Nephron progenitor cell (in vitro differentiated cells): Measurements from ENCODE around the gene JAK1.

Experiments used
- DNase-seq: peaks from one replicate; pipeline ENCODE4 v3.0.0; 2021
- H3K27ac Mint-ChIP-seq: 2 replicates; pipeline ENCODE4 v1.8.0; 2021; ENCODE audit warnings: mild to moderate bottlenecking, moderate library complexity, mixed read lengths
- H3K27me3 Mint-ChIP-seq: 2 replicates; pipeline ENCODE4 v1.8.0; 2021; ENCODE audit warnings: mild to moderate bottlenecking, low read depth, mixed read lengths; ENCODE audit not compliant: poor library complexity
- H3K36me3 Mint-ChIP-seq: 2 replicates; pipeline ENCODE4 v1.8.0; 2021; ENCODE audit warnings: low read depth, mixed read lengths
- H3K4me1 Mint-ChIP-seq: 2 replicates; pipeline ENCODE4 v1.8.0; 2021; ENCODE audit warnings: mixed read lengths
- H3K4me3 Mint-ChIP-seq: 2 replicates; pipeline ENCODE4 v1.8.0; 2021; ENCODE audit warnings: mild to moderate bottlenecking, moderate library complexity, mixed read lengths
- H3K9me3 Mint-ChIP-seq: 2 replicates; pipeline ENCODE4 v1.8.0; 2021; ENCODE audit warnings: mild to moderate bottlenecking, moderate library complexity, mixed read lengths
- TF ChIP-seq, protein P1 (sequence below): fragments of 200-600 bp; sonication (generic); IDR thresholded peaks from 2 replicates; pipeline ENCODE4 v1.5.0; 2021; ENCODE audit warnings: antibody characterized with exemption

Gene JAK1

DNA sequence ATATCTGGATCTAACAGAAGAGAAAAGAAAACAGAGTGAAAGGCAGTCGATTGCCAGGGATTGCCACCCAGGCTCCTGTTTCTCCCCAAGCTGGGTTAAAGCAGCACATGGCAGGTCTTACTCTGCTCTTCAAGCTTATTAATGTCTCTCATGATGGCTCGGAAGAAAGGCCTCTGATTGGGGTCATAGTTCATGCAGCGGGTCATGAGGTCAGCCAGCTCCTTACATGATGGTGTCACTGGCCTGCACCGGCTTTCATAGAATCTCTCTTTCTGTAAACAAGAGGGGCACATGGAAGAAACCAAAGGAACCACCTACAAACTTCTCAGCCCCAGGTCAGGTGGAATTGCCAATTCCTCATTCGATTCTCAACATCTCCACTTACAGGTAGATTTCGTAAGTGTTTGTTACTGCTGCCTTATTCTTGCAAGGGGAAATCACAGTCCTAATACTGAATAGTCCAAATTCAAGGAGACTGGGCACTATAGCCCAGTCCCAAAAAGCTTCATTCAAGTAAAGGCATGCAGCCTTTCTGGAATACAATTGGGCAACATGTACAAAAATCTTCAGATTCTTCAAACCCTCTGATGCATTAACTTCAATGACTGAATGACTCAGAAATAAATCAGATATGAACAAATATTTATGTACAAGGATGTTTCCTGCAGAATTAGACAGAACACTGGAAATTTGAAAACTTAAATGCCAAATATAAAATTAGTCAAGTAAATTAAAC, 124.9 kb downstream of the JAK1 start:
- TF ChIP-seq, protein P1, sequence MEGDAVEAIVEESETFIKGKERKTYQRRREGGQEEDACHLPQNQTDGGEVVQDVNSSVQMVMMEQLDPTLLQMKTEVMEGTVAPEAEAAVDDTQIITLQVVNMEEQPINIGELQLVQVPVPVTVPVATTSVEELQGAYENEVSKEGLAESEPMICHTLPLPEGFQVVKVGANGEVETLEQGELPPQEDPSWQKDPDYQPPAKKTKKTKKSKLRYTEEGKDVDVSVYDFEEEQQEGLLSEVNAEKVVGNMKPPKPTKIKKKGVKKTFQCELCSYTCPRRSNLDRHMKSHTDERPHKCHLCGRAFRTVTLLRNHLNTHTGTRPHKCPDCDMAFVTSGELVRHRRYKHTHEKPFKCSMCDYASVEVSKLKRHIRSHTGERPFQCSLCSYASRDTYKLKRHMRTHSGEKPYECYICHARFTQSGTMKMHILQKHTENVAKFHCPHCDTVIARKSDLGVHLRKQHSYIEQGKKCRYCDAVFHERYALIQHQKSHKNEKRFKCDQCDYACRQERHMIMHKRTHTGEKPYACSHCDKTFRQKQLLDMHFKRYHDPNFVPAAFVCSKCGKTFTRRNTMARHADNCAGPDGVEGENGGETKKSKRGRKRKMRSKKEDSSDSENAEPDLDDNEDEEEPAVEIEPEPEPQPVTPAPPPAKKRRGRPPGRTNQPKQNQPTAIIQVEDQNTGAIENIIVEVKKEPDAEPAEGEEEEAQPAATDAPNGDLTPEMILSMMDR, result no peak
- Mint-ChIP-seq H3K27ac (no peak overlapping the region), H3K4me3 (no peak overlapping the region), H3K9me3 (no peaks in the 10 kb centered on the region), H3K27me3 (peaks cover 2% of the 10 kb centered on the region), H3K4me1 (peaks cover 47% of the 10 kb centered on the region), H3K36me3 (peaks cover 45% of the 10 kb centered on the region)
- DNase-seq, result peak; percentile 61

DNA sequence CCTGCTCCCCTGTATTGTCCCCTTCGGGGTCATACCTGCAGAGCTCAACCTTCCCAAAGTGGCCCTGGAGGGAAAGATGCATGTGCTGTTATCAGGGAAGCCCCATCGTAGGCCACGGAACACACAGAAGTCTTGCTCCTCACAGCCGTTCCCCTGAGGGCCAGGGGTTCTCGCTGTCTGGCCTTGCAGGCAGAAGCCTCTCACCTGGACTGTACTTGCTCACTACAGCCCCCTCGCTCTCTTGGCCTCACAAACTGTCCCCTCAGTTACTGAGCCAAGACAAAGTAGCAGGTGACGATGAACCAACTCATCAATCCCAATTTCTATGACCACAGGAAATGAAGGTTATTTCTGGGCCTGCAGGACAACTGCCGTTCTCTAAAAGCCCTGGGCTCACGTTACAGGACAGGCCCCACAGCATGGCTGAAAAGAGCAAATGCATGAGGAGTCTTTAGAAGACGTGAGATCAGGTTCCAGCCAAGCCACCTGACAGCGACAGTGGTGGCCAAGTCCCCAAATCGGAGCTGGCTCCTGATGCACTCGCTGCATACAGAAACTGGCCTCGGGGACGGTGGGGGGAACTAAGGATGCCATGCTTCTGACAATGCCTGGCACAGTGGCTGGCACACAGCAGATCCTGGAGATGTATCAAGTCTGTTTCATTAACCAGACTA, 126.5 kb downstream of the JAK1 start:
- TF ChIP-seq, protein P1, result no peak
- peaks cover 48% of the 10 kb centered on the region for H3K4me1 Mint-ChIP-seq
- no peaks in the 10 kb centered on the region for H3K9me3 Mint-ChIP-seq
- no peak for DNase-seq
- no peak overlapping the region for H3K4me3 Mint-ChIP-seq
- H3K27me3 Mint-ChIP-seq, result peaks cover 2% of the 10 kb centered on the region
- peak overlapping the region; percentile 43 for H3K27ac Mint-ChIP-seq
- peaks cover 45% of the 10 kb centered on the region for H3K36me3 Mint-ChIP-seq

DNA sequence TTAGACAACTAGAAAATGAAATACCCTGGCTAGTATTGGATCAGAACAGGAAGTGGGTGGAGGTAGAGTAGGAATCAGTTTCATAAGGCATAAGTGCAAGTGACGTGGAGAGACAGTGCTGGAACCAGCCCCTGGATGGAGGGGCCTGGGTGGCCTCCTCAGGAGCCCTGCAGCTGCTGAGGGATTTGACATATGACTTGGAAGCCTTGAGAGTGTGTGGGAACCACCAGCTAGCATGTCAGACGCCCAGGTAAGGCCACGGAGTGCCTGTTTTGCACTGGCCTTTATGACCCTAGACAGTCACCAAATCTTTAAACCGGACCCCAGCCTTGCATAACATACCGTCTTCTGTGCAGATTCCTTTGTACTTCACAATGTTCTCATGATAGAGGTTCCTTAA, 127.1 kb downstream of the JAK1 start:
- H3K27me3 Mint-ChIP-seq, result peaks cover 2% of the 10 kb centered on the region
- no peak overlapping the region for H3K4me3 Mint-ChIP-seq
- H3K9me3 Mint-ChIP-seq, result no peaks in the 10 kb centered on the region
- peaks cover 44% of the 10 kb centered on the region for H3K36me3 Mint-ChIP-seq
- H3K4me1 Mint-ChIP-seq, result peaks cover 48% of the 10 kb centered on the region
- H3K27ac Mint-ChIP-seq, result no peak overlapping the region
- TF ChIP-seq, protein P1, result no peak
- no peak for DNase-seq

DNA sequence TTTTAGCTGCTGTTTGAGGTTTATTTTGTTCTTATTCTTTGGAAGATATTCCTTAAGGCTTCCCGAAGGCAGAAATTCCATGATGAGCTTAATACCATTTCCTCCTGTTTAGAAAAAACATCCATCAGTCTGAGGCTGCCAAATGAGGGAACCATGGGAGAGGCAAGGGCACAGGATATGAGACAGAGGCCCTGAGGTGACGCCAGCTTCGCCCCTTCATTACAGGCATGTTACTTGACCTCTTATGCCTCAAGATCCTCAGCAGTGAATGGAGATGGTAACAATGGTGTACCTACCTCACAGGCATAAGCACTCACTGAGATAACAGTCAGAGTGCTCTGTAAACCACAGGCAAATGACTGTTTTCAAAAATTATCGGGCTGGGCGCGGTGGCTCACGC, 127.9 kb downstream of the JAK1 start:
- Mint-ChIP-seq H3K36me3 (peaks cover 38% of the 10 kb centered on the region), H3K27me3 (peaks cover 2% of the 10 kb centered on the region), H3K9me3 (no peaks in the 10 kb centered on the region), H3K27ac (peak overlapping the region; percentile 12), H3K4me3 (no peak overlapping the region), H3K4me1 (peaks cover 48% of the 10 kb centered on the region)
- TF ChIP-seq, protein P1, result no peak
- no peak for DNase-seq

DNA sequence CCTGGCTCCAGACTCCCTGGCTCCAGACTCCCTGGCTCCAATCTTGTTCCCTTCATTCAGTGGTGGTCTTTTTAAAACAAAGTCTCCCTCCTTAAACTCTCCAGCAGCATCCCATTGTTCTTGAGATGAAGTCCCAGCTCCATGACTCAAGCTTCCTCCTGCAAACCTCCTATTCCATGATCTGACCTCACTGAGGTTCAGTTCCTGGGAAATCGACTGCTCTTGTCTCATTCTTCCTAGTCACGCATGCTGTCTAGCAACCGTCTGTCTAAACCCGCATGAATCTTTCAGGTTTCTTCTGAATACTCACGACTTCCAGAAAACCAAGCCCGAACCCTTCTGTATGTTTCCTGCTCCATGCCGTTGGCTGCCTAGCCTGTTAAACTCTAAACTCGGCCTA, 129.5 kb downstream of the JAK1 start:
- H3K4me3 Mint-ChIP-seq, result no peak overlapping the region
- no peaks in the 10 kb centered on the region for H3K9me3 Mint-ChIP-seq
- H3K27ac Mint-ChIP-seq, result peak overlapping the region; percentile 32
- H3K4me1 Mint-ChIP-seq, result peaks cover 40% of the 10 kb centered on the region
- TF ChIP-seq, protein P1, result no peak
- H3K27me3 Mint-ChIP-seq, result peaks cover 2% of the 10 kb centered on the region
- no peak for DNase-seq
- H3K36me3 Mint-ChIP-seq, result peaks cover 38% of the 10 kb centered on the region

DNA sequence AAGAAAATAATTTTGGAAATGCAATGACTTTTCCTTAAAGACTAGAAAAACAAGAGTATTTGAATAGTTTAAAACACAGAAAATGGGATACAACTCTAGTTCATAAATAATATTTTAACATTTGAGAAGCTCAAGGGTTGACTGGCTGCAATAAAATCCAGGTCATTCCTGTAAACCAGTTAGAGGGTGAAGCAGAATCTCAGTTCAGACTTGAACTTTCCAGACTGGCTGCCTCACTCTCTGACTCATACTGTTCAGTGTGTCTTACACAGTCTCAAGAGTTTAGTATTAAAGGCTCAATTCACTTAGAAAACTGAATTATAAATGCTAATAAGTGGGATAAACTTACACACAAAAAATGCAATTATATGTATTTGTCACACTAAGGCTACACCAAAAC, 131.6 kb downstream of the JAK1 start:
- peaks cover 2% of the 10 kb centered on the region for H3K27me3 Mint-ChIP-seq
- H3K36me3 Mint-ChIP-seq, result peaks cover 32% of the 10 kb centered on the region
- DNase-seq, result no peak
- no peaks in the 10 kb centered on the region for H3K9me3 Mint-ChIP-seq
- TF ChIP-seq, protein P1, result no peak
- no peak overlapping the region for H3K27ac Mint-ChIP-seq
- H3K4me1 Mint-ChIP-seq, result peaks cover 27% of the 10 kb centered on the region
- H3K4me3 Mint-ChIP-seq, result no peak overlapping the region
